HG02798 (cell line): Measurements from ENCODE around the gene IFT22.
"Not testable (repeated sequence)": the region's sequence is repeated elsewhere in the genome, so short reads cannot be mapped to it uniquely, and the experiment has no call there.

Experiments used
- ATAC-seq: cut with Tn5 transposase; IDR thresholded peaks from one replicate; pipeline ENCODE4 v1.9.1; 2021; ENCODE audit warnings: mild to moderate bottlenecking; ENCODE audit not compliant: unreplicated experiment, poor library complexity

Gene IFT22

GRCh38 chr7:101285171-101285570, 36.4 kb downstream of the IFT22 start:
- ATAC-seq, result no peak

- ATAC-seq, result not testable (repeated sequence)
These were observed 40.7 kb downstream of the IFT22 start for GRCh38 chr7:101280912-101281311.

GRCh38 chr7:101278461-101279292, 42.9 kb downstream of the IFT22 start:
- no peak for ATAC-seq

GRCh38 chr7:101277155-101277554, 44.5 kb downstream of the IFT22 start:
- ATAC-seq, result no peak

GRCh38 chr7:101273206-101273605, 48.4 kb downstream of the IFT22 start:
- ATAC-seq, result no peak

GRCh38 chr7:101271021-101271420, 50.6 kb downstream of the IFT22 start:
- no peak for ATAC-seq

GRCh38 chr7:101269664-101270063, 51.9 kb downstream of the IFT22 start:
- no peak for ATAC-seq

GRCh38 chr7:101265622-101266516, 55.7 kb downstream of the IFT22 start:
- ATAC-seq, result no peak

GRCh38 chr7:101264102-101264706, 57.4 kb downstream of the IFT22 start:
- not testable (repeated sequence) for ATAC-seq
